HCT116 (cell line): ENCODE results near the gene DEF6. TPM values are rescaled to one million over a fixed set of nuclear protein-coding genes. Genes with fewer than 3 reads are reported as not detected.

Experiments
- ATAC-seq: fragments of 200-7000 bp; cut with Tn5 transposase; 2 replicates; pipeline ENCODE4 v1.9.1; 2020; ENCODE audit warnings: mild to moderate bottlenecking, moderate library complexity
- BruUV-seq: library from RNA; stranded (reverse); fragments of 400-500 nt; replicated peaks from 2 replicates; lab custom pipeline; 2021; lab: Mats Ljungman, UMichigan
- CTCF ChIA-PET: fragments of 300-600 bp; sonication (Branson Sonifier 250); formaldehyde crosslinking; loops from one replicate; lab custom pipeline; 2021; ENCODE audit warnings: antibody characterized with exemption; lab: Charles Lee
- POLR2A ChIA-PET: fragments of 300-600, 350-600 bp; sonication (Branson Sonifier 250); formaldehyde crosslinking; loops from one replicate; lab custom pipeline; 2021; ENCODE audit warnings: antibody characterized with exemption; lab: Charles Lee
- RAD21 ChIA-PET, 2 experiments: fragments of 300-600 bp; sonication (Branson Sonifier 250); formaldehyde crosslinking; loops; one replicate each; lab custom pipeline; 2023; ENCODE audit warnings: low total read pairs in 2 of 2; ENCODE audit not compliant: uncharacterized antibody in 2 of 2, unreplicated experiment in 2 of 2, low non-redundant PET in 1 of 2; lab: Charles Lee
- DNase-seq: peaks from one replicate; pipeline ENCODE4 v3.0.0-alpha.2; 2010; ENCODE audit warnings: low read depth, low spot score
- H2AFZ ChIP-seq: fragments of 200-600 bp; shearing (Covaris generic), sonication (generic); 2 replicates; pipeline ENCODE4 v1.6.1; 2017; ENCODE audit warnings: low read depth, mixed run types, mixed read lengths, antibody characterized with exemption, low read length; ENCODE audit not compliant: poor library complexity, severe bottlenecking
- H3K27ac ChIP-seq: 2 replicates; pipeline ENCODE4 v1.5.1; 2012; ENCODE audit warnings: low read depth, low read length
- H3K27me3 ChIP-seq: fragments of 200-600 bp; sonication (generic); 2 replicates; pipeline ENCODE4 v1.6.1; 2016; ENCODE audit warnings: mixed run types, low read length, mixed read lengths; ENCODE audit not compliant: insufficient read depth
- H3K36me3 ChIP-seq, 2 experiments: fragments of 200-500 bp in 1 of 2; fragments of 200-600 bp in 1 of 2; sonication (Bioruptor generic) in 1 of 2; sonication (generic) in 1 of 2; 2 replicates each; pipeline versions ENCODE4 v1.5.1 to v1.6.1; 2014 to 2016; ENCODE audit warnings: low read length in 2 of 2, inconsistent platforms in 1 of 2, mixed read lengths in 1 of 2, mixed run types in 1 of 2; ENCODE audit not compliant: insufficient read depth in 2 of 2, control insufficient read depth in 1 of 2
- H3K4me1 ChIP-seq, 2 experiments: fragments of 200-600 bp in 1 of 2; sonication (generic) in 1 of 2; 2 replicates each; pipeline versions ENCODE4 v1.5.1 to v1.6.1; 2012 to 2017; ENCODE audit warnings: low read length in 2 of 2, inconsistent platforms in 1 of 2, mild to moderate bottlenecking in 1 of 2, mixed read lengths in 1 of 2, mixed run types in 1 of 2, moderate library complexity in 1 of 2; ENCODE audit not compliant: insufficient read depth in 2 of 2, control insufficient read depth in 1 of 2
- H3K4me2 ChIP-seq: fragments of 200-600 bp; sonication (generic); 2 replicates; pipeline ENCODE4 v1.6.1; 2017; ENCODE audit warnings: mixed run types, low read length, mixed read lengths
- H3K4me3 ChIP-seq, 2 experiments: fragments of 200-600 bp in 1 of 2; sonication (generic) in 1 of 2; replicated peaks in 1 of 2; 2 replicates each; pipeline ENCODE4 v1.5.1; 2011 to 2016; ENCODE audit warnings: low read length in 2 of 2, control low read depth in 1 of 2, low read depth in 1 of 2, mild to moderate bottlenecking in 1 of 2, mixed read lengths in 1 of 2, mixed run types in 1 of 2
- H3K79me2 ChIP-seq: fragments of 200-600 bp; sonication (generic); 2 replicates; pipeline ENCODE4 v1.6.1; 2017; ENCODE audit warnings: mild to moderate bottlenecking, mixed run types, low read length, moderate library complexity, mixed read lengths; ENCODE audit not compliant: insufficient read depth
- H3K9ac ChIP-seq: fragments of 200-600 bp; sonication (generic); 2 replicates; pipeline ENCODE4 v1.6.1; 2016; ENCODE audit warnings: low read length, mixed read lengths
- H3K9me2 ChIP-seq: fragments of 200-600 bp; sonication (generic), shearing (Covaris generic); 2 replicates; pipeline ENCODE4 v1.6.1; 2017; ENCODE audit warnings: mixed run types, mild to moderate bottlenecking, moderate library complexity; ENCODE audit not compliant: insufficient read depth
- H3K9me3 ChIP-seq, 2 experiments: fragments of 200-500 bp in 1 of 2; fragments of 200-600 bp in 1 of 2; sonication (Bioruptor generic) in 1 of 2; sonication (generic) in 1 of 2; 2 replicates each; pipeline ENCODE4 v1.6.1; 2014 to 2017; ENCODE audit warnings: low read length in 2 of 2, mixed read lengths in 2 of 2, inconsistent platforms in 1 of 2, low read depth in 1 of 2, mild to moderate bottlenecking in 1 of 2, mixed run types in 1 of 2, moderate library complexity in 1 of 2; ENCODE audit not compliant: control insufficient read depth in 1 of 2, insufficient read depth in 1 of 2
- H4K20me1 ChIP-seq: fragments of 200-600 bp; sonication (generic), shearing (Covaris generic); 2 replicates; pipeline ENCODE4 v1.6.1; 2017; ENCODE audit warnings: mixed run types, mild to moderate bottlenecking, moderate library complexity; ENCODE audit not compliant: insufficient read depth
- CBX3 ChIP-seq: IDR thresholded peaks from 2 replicates; pipeline ENCODE4 v1.6.1; 2012; ENCODE audit warnings: low read depth
- CEBPB ChIP-seq: IDR thresholded peaks from 2 replicates; pipeline ENCODE4 v1.6.1; 2012; ENCODE audit warnings: low read depth
- CTCF ChIP-seq, 3 experiments: fragments of 200-600 bp in 1 of 3; sonication (generic) in 1 of 3; IDR thresholded peaks in 2 of 3; conservative IDR thresholded peaks in 1 of 3; 2 replicates each; pipeline ENCODE4 v1.5.1; 2012 to 2017; ENCODE audit warnings: low read depth in 2 of 3, low read length in 2 of 3, antibody characterized with exemption in 1 of 3, borderline replicate concordance in 1 of 3, control low read depth in 1 of 3, mild to moderate bottlenecking in 1 of 3, mixed read lengths in 1 of 3, mixed run types in 1 of 3, moderate library complexity in 1 of 3; ENCODE audit not compliant: insufficient read depth in 1 of 3
- EGR1 ChIP-seq: IDR thresholded peaks from 2 replicates; pipeline ENCODE4 v1.6.1; 2012; ENCODE audit warnings: low read depth
- ELF1 ChIP-seq: IDR thresholded peaks from 2 replicates; pipeline ENCODE4 v1.6.1; 2012; ENCODE audit warnings: low read depth, borderline replicate concordance
- EZH2 ChIP-seq: fragments of 200-600 bp; sonication (generic); IDR thresholded peaks from 2 replicates; pipeline ENCODE4 v1.6.1; 2017; ENCODE audit warnings: antibody characterized with exemption, mixed run types
- MAX ChIP-seq: IDR thresholded peaks from 2 replicates; pipeline ENCODE4 v1.6.1; 2012
- POLR2AphosphoS5 ChIP-seq: IDR thresholded peaks from 2 replicates; pipeline ENCODE4 v1.6.1; 2011; ENCODE audit warnings: mild to moderate bottlenecking, low read depth, low read length, moderate library complexity
- REST ChIP-seq: IDR thresholded peaks from 2 replicates; pipeline ENCODE4 v1.6.1; 2012; ENCODE audit warnings: low read depth
- TCF7L2 ChIP-seq: IDR thresholded peaks from 2 replicates; pipeline ENCODE4 v1.7.0; 2011; ENCODE audit warnings: borderline replicate concordance, inconsistent platforms; ENCODE audit not compliant: insufficient read depth, insufficient read length; ENCODE audit errors: extremely low read depth
- intact Hi-C: fragments of 100-400 bp; cut with micrococcal nuclease; formaldehyde crosslinking; loops from 2 replicates; pipeline ENCODE4 v1.10.0; 2022
- total RNA-seq: library from RNA; stranded (reverse); gene quantifications from one replicate; pipeline ENCODE4 v1.2.1, GENCODE V29; 2021; ENCODE audit not compliant: unreplicated experiment

Gene DEF6
- total RNA-seq, 1 experiment from 2014 or later: 40.4 TPM

GRCh38 chr6:35280903-35281302, 16.7 kb upstream of the DEF6 start:
- no peak for TF ChIP-seq EZH2
- TF ChIP-seq CEBPB: no peak
- TF ChIP-seq REST: no peak
- no TSS peak for BruUV-seq
- no peak overlapping the region for H3K27ac ChIP-seq
- H3K27me3 ChIP-seq: no peaks in the 10 kb centered on the region
- ChIA-PET RAD21 (no interaction called here), CTCF (no interaction called here), POLR2A (no interaction called here)
- H3K4me3 ChIP-seq: no peak overlapping the region
- no peak overlapping the region for H3K4me2 ChIP-seq
- H3K9me2 ChIP-seq: no peaks in the 10 kb centered on the region
- H3K4me1 ChIP-seq: no peaks in the 10 kb centered on the region
- no peak for ATAC-seq
- H3K36me3 ChIP-seq: peaks cover 3 to 15% of the 10 kb centered on the region in 2 experiments; a peak in 3 of 4 replicates
- H3K9me3 ChIP-seq: no peaks in the 10 kb centered on the region
- no peak overlapping the region for H2AFZ ChIP-seq
- intact Hi-C loops: no loop called here
- no peaks in the 10 kb centered on the region for H4K20me1 ChIP-seq
- no peak overlapping the region for H3K9ac ChIP-seq
- DNase-seq: no peak
- no peaks in the 10 kb centered on the region for H3K79me2 ChIP-seq

- DNase-seq (no peak), ATAC-seq (no peak)
- CTCF ChIA-PET: no interaction called here
- no TSS peak for BruUV-seq
- RAD21 ChIA-PET: no interaction called here
- Histone ChIP-seq H3K9me2 (no peaks in the 10 kb centered on the region), H3K4me1 (no peaks in the 10 kb centered on the region), H2AFZ (no peak overlapping the region), H3K27ac (no peak overlapping the region), H3K9ac (no peak overlapping the region), H3K4me2 (no peak overlapping the region), H4K20me1 (no peaks in the 10 kb centered on the region), H3K36me3 (peaks cover 7 to 22% of the 10 kb centered on the region in 2 experiments; a peak in 3 of 4 replicates), H3K9me3 (no peaks in the 10 kb centered on the region), H3K79me2 (no peaks in the 10 kb centered on the region), H3K27me3 (no peaks in the 10 kb centered on the region), H3K4me3 (no peak overlapping the region)
- intact Hi-C loops: no loop called here
- POLR2A ChIA-PET: no interaction called here
- TF ChIP-seq MAX: no peak
- TF ChIP-seq REST: no peak
- no peak for TF ChIP-seq CTCF (IDR thresholded peaks at IDR 0.05 in 2 of 3, conservative IDR thresholded peaks at IDR 0.05 in 1 of 3; ENCODE audit: borderline replicate concordance in 1 of 3, insufficient read depth in 1 of 3, low read depth in 2 of 3, low read length in 2 of 3)
- TF ChIP-seq POLR2AphosphoS5: no peak
- no peak for TF ChIP-seq EGR1
- no peak for TF ChIP-seq ELF1
- no peak for TF ChIP-seq TCF7L2
- no peak for TF ChIP-seq CBX3
Measured at GRCh38 chr6:35282472-35282871, 15.1 kb upstream of the DEF6 start.
